Posterior vena cava (tissue), 2 donors: ENCODE data around the gene HMG20B. TPM values are rescaled to one million over a fixed set of nuclear protein-coding genes. Genes with fewer than 3 reads are reported as not detected.

Source experiments
- DNase-seq: peaks from one replicate; pipeline ENCODE4 v3.0.0-alpha.2; 2020; ENCODE audit warnings: low spot score
- intact Hi-C, 2 donors: fragments of 100-400 bp; cut with DNase I; formaldehyde crosslinking; loops; one replicate each; pipeline versions ENCODE4 v1.14.1 to v1.14.2; 2022 to 2023
- total RNA-seq, 2 donors: library from RNA; stranded (reverse); fragmentation: NEBNext Ultra II Directional; extraction: Animal tissue kit (Norgen Biotek cat#: 25700); gene quantifications; one replicate each; pipeline ENCODE4 v1.2.1, GENCODE V29; 2021
- donor health status: DM: yes; HTN: yes; CAD: no.
- donor health status: DM: yes; HTN: yes; CAD: no.

The HMG20B gene
- total RNA-seq, 2 donors from 2014 or later = 96.8 to 111 TPM

DNA sequence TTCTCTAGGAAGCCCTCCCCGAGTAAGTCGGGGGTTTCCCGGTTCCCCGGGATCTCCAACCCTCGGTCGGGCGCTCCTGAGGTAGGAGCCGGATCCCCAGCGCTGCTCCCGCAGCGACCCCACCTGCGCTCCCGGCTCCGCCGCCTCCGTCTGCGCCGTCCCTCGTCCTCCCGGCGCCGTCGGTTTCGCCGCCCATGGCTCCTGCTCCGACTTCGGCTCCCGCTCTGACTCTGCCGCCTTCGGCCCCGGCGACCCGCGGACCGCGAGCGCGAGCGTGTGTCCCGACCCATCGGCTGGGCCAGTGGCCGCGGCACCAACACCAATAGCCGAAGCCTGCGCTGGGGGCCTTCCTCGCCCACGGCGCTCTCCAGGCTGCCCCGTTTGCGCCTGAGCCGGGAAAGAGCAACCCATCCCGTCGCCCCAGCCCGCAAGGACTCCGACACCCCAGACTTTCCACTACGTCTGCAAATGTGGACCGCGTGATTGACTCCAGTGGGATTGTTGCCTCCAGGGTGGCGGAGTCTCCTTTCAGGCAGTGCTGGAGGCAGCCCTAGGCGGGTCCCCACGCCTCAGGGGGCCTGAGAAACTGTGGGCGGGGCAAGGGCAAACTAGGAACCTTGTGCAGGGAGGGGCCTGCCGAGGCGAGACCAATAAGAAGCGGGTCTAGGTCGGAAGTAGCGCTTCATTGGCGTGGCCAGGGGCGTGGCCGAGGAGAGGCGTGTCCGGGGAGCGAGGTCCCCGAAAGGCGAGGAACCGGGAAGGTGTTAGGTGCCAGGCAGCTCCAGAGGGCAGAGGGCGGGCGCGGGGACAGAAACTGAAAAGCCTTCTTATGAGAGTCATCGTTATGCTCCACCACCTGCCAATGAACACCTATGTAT, 54.0 kb downstream of the HMG20B start, which contains the start of gene CACTIN:
Gene CACTIN (minus strand): TSS at position 318 of the 878 bp plus-strand sequence. CDS start 28 bp downstream, at position 290.
- intact Hi-C loops = no loop called here
- DNase-seq = peak; percentile 100

DNA sequence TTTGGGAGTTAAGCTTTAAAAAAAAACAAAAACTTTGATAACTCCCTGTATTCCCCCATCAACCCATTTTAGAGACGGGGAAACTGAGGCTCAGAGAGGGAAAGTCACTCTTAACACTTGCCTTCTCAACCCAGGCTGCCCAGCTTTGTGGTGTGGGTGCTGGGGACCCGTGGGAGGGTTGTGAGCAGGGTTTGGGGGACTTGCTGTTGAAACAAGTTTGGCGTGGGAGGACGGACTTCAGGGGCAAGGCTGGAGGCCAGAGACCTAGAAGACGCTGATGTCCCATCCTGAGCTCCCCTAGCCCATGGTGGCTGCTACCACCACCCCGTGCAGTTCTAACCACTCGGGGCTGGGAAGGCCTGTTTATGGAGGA, 54.6 kb downstream of the HMG20B start:
- no peak for DNase-seq
- intact Hi-C loops = no loop called here

Other genes with a start within 250 kb of the HMG20B start
- gene NFIC, start 206.4 kb upstream of the HMG20B start, total RNA-seq = 100 to 1,000 TPM; 196 to 223 TPM
- not detected for gene SMIM24, start 92.4 kb upstream of the HMG20B start, total RNA-seq
- not detected for gene SMIM44, start 89.5 kb upstream of the HMG20B start, total RNA-seq
- gene DOHH, start 72.3 kb upstream of the HMG20B start, total RNA-seq = 10 to 100 TPM; 10.1 to 10.7 TPM
- gene FZR1, start 66.6 kb upstream of the HMG20B start, total RNA-seq = 10 to 100 TPM; 29.0 to 29.5 TPM
- gene TEKTIP1, start 33.8 kb upstream of the HMG20B start, total RNA-seq = 1 to 10 TPM in 1 of 2 donors, under 1 TPM in 1; 0.90 to 2.6 TPM
- 10 to 100 TPM; 49.6 to 52.7 TPM for gene MFSD12, start 15.4 kb upstream of the HMG20B start, total RNA-seq
- gene GIPC3, start 12.5 kb downstream of the HMG20B start, total RNA-seq = 10 to 100 TPM; 13.9 to 14.6 TPM
- 10 to 100 TPM; 46.9 to 49.6 TPM for gene TBXA2R, start 33.9 kb downstream of the HMG20B start, total RNA-seq
- 10 to 100 TPM; 13.0 to 17.0 TPM for gene CACTIN, start 53.8 kb downstream of the HMG20B start, total RNA-seq
- 10 to 100 TPM; 80.9 to 85.4 TPM for gene PIP5K1C, start 127.5 kb downstream of the HMG20B start, total RNA-seq
- gene TJP3, start 135.4 kb downstream of the HMG20B start, total RNA-seq = under 1 TPM in 1 of 2 donors, not detected in 1; 0.10 TPM
- gene APBA3, start 188.7 kb downstream of the HMG20B start, total RNA-seq = 10 to 100 TPM; 10.5 to 13.1 TPM
- 10 to 100 TPM; 45.3 to 58.8 TPM for gene MRPL54, start 189.7 kb downstream of the HMG20B start, total RNA-seq
- not detected for gene RAX2, start 199.3 kb downstream of the HMG20B start, total RNA-seq
- gene MATK, start 213.4 kb downstream of the HMG20B start, total RNA-seq = 1 to 10 TPM; 1.1 to 2.8 TPM